ENCODE measurements around the gene ADGRA3. TPM values are rescaled to one million over a fixed set of nuclear protein-coding genes. Genes with fewer than 3 reads are reported as not detected.
A peak's percentile ranks its signal among the peaks of the same experiment; 100 is the strongest.

The ADGRA3 gene
- total and polyA plus RNA-seq, 2 of the 13 experiments (the other 11 are each of a cell fraction or from before 2014, with no cell fraction given): 32.2 to 40.8 TPM

- TF ChIP-seq ZNF503 (CRISPR knock-in tag; IDR thresholded peaks at IDR 0.05) (0 out of 2 replicates have a peak, but pooled peaks have one; percentile 52), ZBTB7B (CRISPR knock-in tag; IDR thresholded peaks at IDR 0.05) (peak; percentile 94), HNF4G (IDR thresholded peaks at IDR 0.05; ENCODE audit: borderline replicate concordance, low read depth, low read length) (peak; percentile 96), HNF4G (CRISPR knock-in tag; IDR thresholded peaks at IDR 0.05; ENCODE audit: borderline replicate concordance, low read depth) (peak; percentile 95), PITX1 (CRISPR knock-in tag; IDR thresholded peaks at IDR 0.05) (peak; percentile 64; the same call in 1 of the 2 replicates), THAP11 (CRISPR knock-in tag; IDR thresholded peaks at IDR 0.05) (peak; percentile 24; the same call in 1 of the 2 replicates), CREM (IDR thresholded peaks at IDR 0.05) (peak; percentile 68; the same call in 1 of the 2 replicates), CREM (CRISPR knock-in tag; IDR thresholded peaks at IDR 0.05) (no peak), FOXK1 (CRISPR knock-in tag; IDR thresholded peaks at IDR 0.05; ENCODE audit: borderline replicate concordance, low read depth) (peak; percentile 36; the same call in 1 of the 2 replicates), RXRA (CRISPR knock-in tag; IDR thresholded peaks at IDR 0.05) (peak; percentile 65; the same call in 1 of the 2 replicates), USF2 (IDR thresholded peaks at IDR 0.05; ENCODE audit: low read depth, low read length) (no peak), USF2 (CRISPR knock-in tag; IDR thresholded peaks at IDR 0.05; ENCODE audit: borderline replicate concordance) (no peak), GTF2F1 (IDR thresholded peaks at IDR 0.05; ENCODE audit: low read length) (no peak), HOMEZ (CRISPR knock-in tag; IDR thresholded peaks at IDR 0.05; ENCODE audit: low read depth) (peak; percentile 75; the same call in 1 of the 2 replicates), MIXL1 (CRISPR knock-in tag; IDR thresholded peaks at IDR 0.05) (peak; percentile 47; the same call in 1 of the 2 replicates), MIER3 (CRISPR knock-in tag; IDR thresholded peaks at IDR 0.05; ENCODE audit: borderline replicate concordance) (peak; percentile 87; the same call in 1 of the 2 replicates), ZNF644 (CRISPR knock-in tag; IDR thresholded peaks at IDR 0.05; ENCODE audit: low read depth) (peak; percentile 92), MED1 (CRISPR knock-in tag; IDR thresholded peaks at IDR 0.05) (peak; percentile 75), ZNF639 (CRISPR knock-in tag; conservative IDR thresholded peaks at IDR 0.05) (0 out of 2 replicates have a peak, but pooled peaks have one; percentile 63), NCOR1 (IDR thresholded peaks at IDR 0.05; ENCODE audit: borderline replicate concordance, low read length) (peak; percentile 88; the same call in 1 of the 2 replicates), SAFB2 (CRISPR knock-in tag; IDR thresholded peaks at IDR 0.05; ENCODE audit: borderline replicate concordance, low read depth) (no peak), SALL1 (CRISPR knock-in tag; IDR thresholded peaks at IDR 0.05) (peak; percentile 93), ZNF160 (CRISPR knock-in tag; IDR thresholded peaks at IDR 0.05) (no peak)
Measured at GRCh38 chr4:22456291-22456690, 59.6 kb downstream of the ADGRA3 start (continued).
